SK-N-SH (cell line): ENCODE results near the gene DUS2. TPM values are rescaled to one million over a fixed set of nuclear protein-coding genes. Genes with fewer than 3 reads are reported as not detected.
"Not testable (repeated sequence)": the region's sequence is repeated elsewhere in the genome, so short reads cannot be mapped to it uniquely, and the experiment has no call there.

Source experiments
- CTCF ChIA-PET: fragments of 300-600, 350-600 bp; formaldehyde crosslinking; extraction: SDS; loops from one replicate; lab custom pipeline; 2021; lab: Yijun Ruan, JAX
- POLR2A ChIA-PET: fragments of 350-600 bp; sonication (Branson Sonifier 250); formaldehyde crosslinking; extraction: SDS; loops from one replicate; lab custom pipeline; 2020; ENCODE audit warnings: antibody characterized with exemption, inconsistent platforms; lab: Yijun Ruan, JAX
- DNase-seq: peaks from one replicate; pipeline ENCODE4 v3.0.0; 2012
- H2AFZ ChIP-seq: fragments of 200-600 bp; sonication (generic); 2 replicates; pipeline ENCODE4 v1.8.1; 2016; ENCODE audit warnings: antibody characterized with exemption, mild to moderate bottlenecking, low read depth
- H3F3A ChIP-seq: fragments of 200-600 bp; sonication (generic); replicated peaks from 2 replicates; pipeline ENCODE3; 2016; ENCODE audit warnings: antibody characterized with exemption, mild to moderate bottlenecking; ENCODE audit not compliant: insufficient read depth
- H3K27ac ChIP-seq, 2 experiments: fragments of 200-500 bp in 1 of 2; fragments of 200-600 bp in 1 of 2; sonication (Bioruptor generic) in 1 of 2; sonication (generic), shearing (Covaris generic) in 1 of 2; 2 replicates each; pipeline versions ENCODE4 v1.5.1 to v1.6.1; 2014 to 2016; ENCODE audit warnings: low read depth in 2 of 2, inconsistent platforms in 1 of 2, low read length in 1 of 2, mild to moderate bottlenecking in 1 of 2, mixed read lengths in 1 of 2
- H3K27me3 ChIP-seq: fragments of 200-600 bp; sonication (generic), shearing (Covaris generic); 2 replicates; pipeline ENCODE4 v1.6.1; 2016; ENCODE audit warnings: mixed run types; ENCODE audit not compliant: insufficient read depth
- H3K36me3 ChIP-seq, 2 experiments: fragments of 200-500 bp in 1 of 2; fragments of 200-600 bp in 1 of 2; sonication (Bioruptor generic) in 1 of 2; sonication (generic) in 1 of 2; replicated peaks in 1 of 2; 2 replicates each; pipeline versions ENCODE3 to v1.5.1; 2014 to 2016; ENCODE audit warnings: low read length in 1 of 2, mild to moderate bottlenecking in 1 of 2; ENCODE audit not compliant: insufficient read depth in 2 of 2, control insufficient read depth in 1 of 2
- H3K4me1 ChIP-seq, 2 experiments: fragments of 200-500 bp in 1 of 2; fragments of 200-600 bp in 1 of 2; sonication (Bioruptor generic) in 1 of 2; sonication (generic), shearing (Covaris generic) in 1 of 2; 2 replicates each; pipeline versions ENCODE4 v1.5.1 to v1.6.1; 2014 to 2016; ENCODE audit warnings: low read depth in 1 of 2, low read length in 1 of 2, mixed run types in 1 of 2; ENCODE audit not compliant: insufficient read depth in 2 of 2, control insufficient read depth in 1 of 2
- H3K4me2 ChIP-seq: fragments of 200-600 bp; sonication (generic), shearing (Covaris generic); 2 replicates; pipeline ENCODE4 v1.6.1; 2017; ENCODE audit warnings: mixed run types
- H3K4me3 ChIP-seq, 2 experiments: fragments of 200-500 bp in 1 of 2; fragments of 200-600 bp in 1 of 2; sonication (Bioruptor generic) in 1 of 2; sonication (generic), shearing (Covaris generic) in 1 of 2; 2 replicates each; pipeline versions ENCODE4 v1.5.1 to v1.8.1; 2014 to 2016; ENCODE audit warnings: low read depth in 2 of 2, inconsistent platforms in 1 of 2, low read length in 1 of 2, mild to moderate bottlenecking in 1 of 2, mixed read lengths in 1 of 2, moderate library complexity in 1 of 2
- H3K79me2 ChIP-seq: fragments of 200-600 bp; sonication (generic); 2 replicates; pipeline ENCODE4 v1.8.1; 2017; ENCODE audit warnings: mild to moderate bottlenecking; ENCODE audit not compliant: insufficient read depth
- H3K9ac ChIP-seq: fragments of 200-600 bp; sonication (generic); 2 replicates; pipeline ENCODE4 v1.6.1; 2017; ENCODE audit warnings: mixed run types
- H3K9me2 ChIP-seq: fragments of 200-600 bp; sonication (generic); 2 replicates; pipeline ENCODE4 v1.6.1; 2017; ENCODE audit warnings: mixed run types
- H3K9me3 ChIP-seq: fragments of 200-600 bp; sonication (generic); 2 replicates; pipeline ENCODE4 v1.6.1; 2017; ENCODE audit warnings: mixed run types, mild to moderate bottlenecking, moderate library complexity
- H4K20me1 ChIP-seq: fragments of 200-600 bp; sonication (generic); 2 replicates; pipeline ENCODE4 v1.6.1; 2017; ENCODE audit warnings: mild to moderate bottlenecking, mixed run types; ENCODE audit not compliant: insufficient read depth
- FOSL2 ChIP-seq: IDR thresholded peaks from 2 replicates; pipeline ENCODE4 v1.4.0; 2012; ENCODE audit warnings: low read depth, mild to moderate bottlenecking, moderate library complexity, borderline replicate concordance
- FOXM1 ChIP-seq: IDR thresholded peaks from 2 replicates; pipeline ENCODE4 v1.4.0; 2012; ENCODE audit warnings: low read depth, mild to moderate bottlenecking
- MXI1 ChIP-seq: IDR thresholded peaks from 2 replicates; pipeline ENCODE4 v1.6.1; 2012; ENCODE audit warnings: mild to moderate bottlenecking, low read depth, low read length, improper control_type of control experiment
- RXRA ChIP-seq: IDR thresholded peaks from 2 replicates; pipeline ENCODE4 v1.4.0; 2012; ENCODE audit warnings: low read depth, mild to moderate bottlenecking, borderline replicate concordance
- YY1 ChIP-seq: IDR thresholded peaks from 2 replicates; pipeline ENCODE4 v1.4.0; 2012; ENCODE audit warnings: low read depth, mild to moderate bottlenecking
- WGBS: methylation state at CpG from one replicate; pipeline ENCODE4 v1.1.6; 2017; ENCODE audit warnings: low lambda C conversion rate; 5-methylcytosine and 5-hydroxymethylcytosine counted together
- polyA plus RNA-seq, 3 experiments: library from polyadenylated mRNA; depleted of rRNA; stranded (reverse); fragments of >200 nt; gene quantifications; 2 replicates each; pipeline ENCODE4 v1.2.3, GENCODE V29; 2012
- TF ChIP-seq, protein P1 (sequence below): fragments of 200-600 bp; sonication (generic); IDR thresholded peaks from 2 replicates; pipeline ENCODE4 v1.6.1; 2017; ENCODE audit warnings: antibody characterized with exemption, mild to moderate bottlenecking, moderate library complexity
- TF ChIP-seq, protein P2 (sequence below): IDR thresholded peaks from 2 replicates; pipeline ENCODE4; 2012

DUS2 gene
- polyA plus RNA-seq, 1 of the 3 experiments (the other 2 are of a cell fraction) = 16.1 TPM

DNA sequence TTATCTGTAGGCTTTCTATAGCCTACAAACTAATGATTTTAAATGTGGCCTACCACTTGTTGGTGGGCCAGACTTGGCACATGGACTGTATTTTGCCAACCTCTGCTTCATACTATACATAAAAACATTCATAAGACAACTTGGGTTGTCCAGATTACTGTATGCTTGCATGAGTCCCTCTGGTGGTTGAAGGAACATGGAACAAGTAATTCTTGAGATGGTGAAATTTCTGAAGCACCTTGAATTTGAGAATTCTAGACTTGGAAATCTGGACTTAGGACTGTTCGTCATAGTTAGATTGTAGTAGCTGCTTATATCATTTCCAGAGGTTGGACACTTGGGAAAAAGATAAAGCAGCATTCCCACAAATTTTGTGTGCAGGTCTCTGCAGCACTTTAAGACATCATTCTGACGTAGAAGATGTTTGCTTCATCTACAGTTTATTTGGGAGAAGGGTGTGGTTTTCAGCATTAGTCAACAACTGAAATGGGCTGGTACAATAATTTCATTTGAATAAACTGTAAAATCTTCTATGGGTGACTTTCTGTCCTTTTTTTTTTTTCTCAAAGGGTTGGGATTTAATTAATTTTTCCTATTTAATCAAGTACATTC lies 93.3 kb downstream of the DUS2 start:
- Histone ChIP-seq H3K27ac (no peak overlapping the region), H3K4me1 (no peaks in the 10 kb centered on the region), H3K9me2 (no peaks in the 10 kb centered on the region), H3K27me3 (no peaks in the 10 kb centered on the region), H3F3A (peaks cover 4% of the 10 kb centered on the region), H3K9ac (no peak overlapping the region), H2AFZ (no peak overlapping the region), H3K79me2 (peaks cover 96% of the 10 kb centered on the region), H3K4me2 (no peak overlapping the region), H3K4me3 (no peak overlapping the region; a peak in 1 of 4 replicates), H4K20me1 (peaks cover 27% of the 10 kb centered on the region), H3K9me3 (no peaks in the 10 kb centered on the region), H3K36me3 (no peaks in the 10 kb centered on the region)
- no peak for DNase-seq
- ChIA-PET POLR2A (no interaction called here), CTCF (interaction anchor here (1.1 to 1.2 kb wide), 2 partner anchors 12 to 23 kb away, joined by 3 to 5 read pairs; no protein-coding TSS in a partner anchor)
- TF ChIP-seq, protein P1, sequence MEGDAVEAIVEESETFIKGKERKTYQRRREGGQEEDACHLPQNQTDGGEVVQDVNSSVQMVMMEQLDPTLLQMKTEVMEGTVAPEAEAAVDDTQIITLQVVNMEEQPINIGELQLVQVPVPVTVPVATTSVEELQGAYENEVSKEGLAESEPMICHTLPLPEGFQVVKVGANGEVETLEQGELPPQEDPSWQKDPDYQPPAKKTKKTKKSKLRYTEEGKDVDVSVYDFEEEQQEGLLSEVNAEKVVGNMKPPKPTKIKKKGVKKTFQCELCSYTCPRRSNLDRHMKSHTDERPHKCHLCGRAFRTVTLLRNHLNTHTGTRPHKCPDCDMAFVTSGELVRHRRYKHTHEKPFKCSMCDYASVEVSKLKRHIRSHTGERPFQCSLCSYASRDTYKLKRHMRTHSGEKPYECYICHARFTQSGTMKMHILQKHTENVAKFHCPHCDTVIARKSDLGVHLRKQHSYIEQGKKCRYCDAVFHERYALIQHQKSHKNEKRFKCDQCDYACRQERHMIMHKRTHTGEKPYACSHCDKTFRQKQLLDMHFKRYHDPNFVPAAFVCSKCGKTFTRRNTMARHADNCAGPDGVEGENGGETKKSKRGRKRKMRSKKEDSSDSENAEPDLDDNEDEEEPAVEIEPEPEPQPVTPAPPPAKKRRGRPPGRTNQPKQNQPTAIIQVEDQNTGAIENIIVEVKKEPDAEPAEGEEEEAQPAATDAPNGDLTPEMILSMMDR = peak; percentile 64
- TF ChIP-seq YY1 (no peak), FOSL2 (no peak), FOXM1 (no peak)
- TF ChIP-seq, protein P2, sequence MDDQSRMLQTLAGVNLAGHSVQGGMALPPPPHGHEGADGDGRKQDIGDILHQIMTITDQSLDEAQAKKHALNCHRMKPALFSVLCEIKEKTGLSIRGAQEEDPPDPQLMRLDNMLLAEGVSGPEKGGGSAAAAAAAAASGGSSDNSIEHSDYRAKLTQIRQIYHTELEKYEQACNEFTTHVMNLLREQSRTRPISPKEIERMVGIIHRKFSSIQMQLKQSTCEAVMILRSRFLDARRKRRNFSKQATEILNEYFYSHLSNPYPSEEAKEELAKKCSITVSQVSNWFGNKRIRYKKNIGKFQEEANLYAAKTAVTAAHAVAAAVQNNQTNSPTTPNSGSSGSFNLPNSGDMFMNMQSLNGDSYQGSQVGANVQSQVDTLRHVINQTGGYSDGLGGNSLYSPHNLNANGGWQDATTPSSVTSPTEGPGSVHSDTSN = no peak
- WGBS = 97% methylated on average over 2 of the region's 2 CpGs

DNA sequence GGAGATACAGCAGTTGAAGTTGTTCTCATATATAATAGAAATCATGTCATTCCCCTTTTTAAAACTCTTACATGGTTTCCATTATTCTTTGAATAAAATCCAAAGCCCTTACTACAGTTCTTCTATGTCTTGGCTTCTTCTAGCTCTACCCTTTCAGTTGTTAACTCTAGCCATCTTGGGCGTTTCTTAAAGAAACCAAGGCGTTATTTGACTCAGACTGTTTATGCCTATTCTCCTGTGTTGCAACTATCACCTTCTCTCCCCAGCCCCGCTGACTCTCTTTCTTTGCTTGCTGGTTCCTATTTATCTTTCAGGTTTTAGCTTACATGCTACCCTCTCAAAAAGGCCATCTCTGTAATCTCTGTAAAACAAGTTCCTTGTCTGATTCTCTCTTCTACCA lies 94.8 kb downstream of the DUS2 start:
- Histone ChIP-seq H3K9me3 (no peaks in the 10 kb centered on the region), H3K4me1 (no peaks in the 10 kb centered on the region), H3K27ac (no peak overlapping the region), H4K20me1 (peaks cover 27% of the 10 kb centered on the region), H3K27me3 (no peaks in the 10 kb centered on the region), H2AFZ (no peak overlapping the region), H3K4me3 (no peak overlapping the region), H3K4me2 (no peak overlapping the region), H3K79me2 (peaks cover 93% of the 10 kb centered on the region)
- 96% methylated on average over 3 of the region's 3 CpGs for whole genome bisulfite sequencing
- POLR2A ChIA-PET = interaction anchor here (0.7 kb wide), 1 partner anchor 14 kb away, joined by 3 read pairs; no protein-coding TSS in a partner anchor
- DNase-seq = no peak
- TF ChIP-seq RXRA (no peak), MXI1 (no peak)
- TF ChIP-seq, all 33 proteins: peak for 0
- Histone ChIP-seq H3F3A (peaks cover 4% of the 10 kb centered on the region), H3K36me3 (peaks cover 0 to 3% of the 10 kb centered on the region in 2 experiments), H3K9me2 (no peaks in the 10 kb centered on the region), H3K9ac (no peak overlapping the region)
- CTCF ChIA-PET = interaction anchor here (1.0 to 1.7 kb wide), 3 partner anchors 11 to 23 kb away, joined by 3 to 5 read pairs (median 4); no protein-coding TSS in a partner anchor

DNA sequence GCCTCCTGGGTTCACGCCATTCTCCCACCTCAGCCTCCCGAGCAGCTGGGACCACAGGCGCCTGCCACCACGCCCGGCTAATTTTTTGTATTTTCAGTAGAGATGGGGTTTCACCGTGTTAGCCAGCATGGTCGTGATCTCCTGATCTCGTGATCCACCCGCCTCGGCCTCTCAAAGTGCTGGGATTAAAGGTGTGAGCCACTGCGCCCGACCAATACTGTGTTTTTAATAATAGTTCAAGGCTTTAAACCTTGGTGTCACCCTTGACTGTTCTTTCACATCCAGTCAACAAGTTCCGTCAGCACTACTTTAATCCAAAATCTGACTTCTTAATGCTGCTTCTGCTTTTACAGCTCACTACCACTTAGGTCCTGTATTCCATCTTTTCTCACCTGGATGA lies 95.9 kb downstream of the DUS2 start:
- H3K79me2 ChIP-seq = peaks cover 92% of the 10 kb centered on the region
- H2AFZ ChIP-seq, H3K9me3 ChIP-seq, H3K9ac ChIP-seq, H3K36me3 ChIP-seq, H3K4me3 ChIP-seq, H3K27ac ChIP-seq, H3K9me2 ChIP-seq, H3K4me1 ChIP-seq, DNase-seq, H3F3A ChIP-seq, H3K27me3 ChIP-seq, H3K4me2 ChIP-seq: not testable (repeated sequence)
- ChIA-PET POLR2A (interaction anchor here (1.4 kb wide), 1 partner anchor 35 kb away, joined by 5 read pairs; no protein-coding TSS in a partner anchor), CTCF (interaction anchor here (1.3 to 1.7 kb wide), 2 partner anchors 10 to 109 kb away, joined by 5 to 7 read pairs; no protein-coding TSS in a partner anchor)
- peaks cover 24% of the 10 kb centered on the region for H4K20me1 ChIP-seq
- 97% methylated on average over 13 of the region's 13 CpGs for WGBS

DNA sequence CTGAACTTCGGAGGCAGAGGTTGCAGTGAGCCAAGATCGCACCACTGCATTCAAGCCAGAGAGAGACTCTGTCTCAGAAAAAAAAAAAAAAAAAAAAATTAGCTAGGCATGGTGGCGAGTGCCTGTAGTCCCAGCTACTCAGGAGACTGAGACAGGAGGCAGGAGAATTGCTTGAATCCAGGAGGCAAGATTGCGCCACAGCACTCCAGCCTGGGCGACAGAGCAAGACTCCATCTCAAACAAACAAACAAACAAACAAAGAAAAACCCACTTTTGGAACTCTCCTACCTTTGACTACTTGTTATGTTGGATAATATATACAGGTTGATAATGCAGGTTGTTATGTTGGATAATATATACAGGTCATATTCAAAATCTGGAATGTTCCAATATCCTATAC lies 97.4 kb downstream of the DUS2 start:
- H3F3A ChIP-seq, H3K9me2 ChIP-seq, H3K9ac ChIP-seq, H3K4me3 ChIP-seq, H3K4me2 ChIP-seq, H2AFZ ChIP-seq, H3K4me1 ChIP-seq, H3K27ac ChIP-seq, H3K27me3 ChIP-seq, POLR2A ChIA-PET, DNase-seq, H3K36me3 ChIP-seq, H3K9me3 ChIP-seq: not testable (repeated sequence)
- Histone ChIP-seq H3K79me2 (peaks cover 92% of the 10 kb centered on the region), H4K20me1 (peaks cover 18% of the 10 kb centered on the region)
- CTCF ChIA-PET = interaction anchor here (2.3 kb wide), 1 partner anchor 27 kb away, joined by 11 read pairs; no protein-coding TSS in a partner anchor
- WGBS = 97% methylated on average over 5 of the region's 5 CpGs
